HG03432 (cell line): ENCODE measurements around the gene RNF126.
A peak's percentile ranks its signal among the peaks of the same experiment; 100 is the strongest.

Experiments used
- ATAC-seq: cut with Tn5 transposase; IDR thresholded peaks from one replicate; pipeline ENCODE4 v1.9.1; 2021; ENCODE audit warnings: mild to moderate bottlenecking, moderate library complexity; ENCODE audit not compliant: unreplicated experiment

The RNF126 gene

GRCh38 chr19:664913-665443 lies 2.0 kb upstream of the RNF126 start:
- no peak for ATAC-seq

- ATAC-seq = no peak
Observed at GRCh38 chr19:663682-664117, 686 bp upstream of the RNF126 start.

GRCh38 chr19:662207-662961 lies 630 bp downstream of the RNF126 start:
- ATAC-seq = peak; percentile 13

- ATAC-seq = no peak
Observed at GRCh38 chr19:661427-662196, 1.4 kb downstream of the RNF126 start.

GRCh38 chr19:660793-661426 lies 2.1 kb downstream of the RNF126 start:
- no peak for ATAC-seq

GRCh38 chr19:658916-659839 lies 3.8 kb downstream of the RNF126 start:
- ATAC-seq = no peak

GRCh38 chr19:658059-658839 lies 4.8 kb downstream of the RNF126 start:
- ATAC-seq = no peak

GRCh38 chr19:657611-658010 lies 5.4 kb downstream of the RNF126 start:
- no peak for ATAC-seq

GRCh38 chr19:656751-657559 lies 6.1 kb downstream of the RNF126 start:
- ATAC-seq = no peak

- ATAC-seq = no peak
Observed at GRCh38 chr19:655691-656090, 7.3 kb downstream of the RNF126 start.

- no peak for ATAC-seq
Observed at GRCh38 chr19:653425-653824, 9.6 kb downstream of the RNF126 start.

- ATAC-seq = no peak
Observed at GRCh38 chr19:652467-653389, 10.3 kb downstream of the RNF126 start.

GRCh38 chr19:651991-652390 lies 11.0 kb downstream of the RNF126 start:
- ATAC-seq = no peak

- no peak for ATAC-seq
Observed at GRCh38 chr19:651114-651818, 11.7 kb downstream of the RNF126 start.

GRCh38 chr19:650121-650520 lies 12.9 kb downstream of the RNF126 start:
- no peak for ATAC-seq

- no peak for ATAC-seq
Observed at GRCh38 chr19:648904-649801, 13.9 kb downstream of the RNF126 start.
